Fibroblast of lung (primary cell): Measurements from ENCODE around the gene CEP63. TPM values are rescaled to one million over a fixed set of nuclear protein-coding genes. Genes with fewer than 3 reads are reported as not detected.

ENCODE experiments used
- DNase-seq, 2 donors: peaks; one replicate each; pipeline versions ENCODE4 v3.0.0 to v3.0.0-alpha.2; 2010; ENCODE audit warnings: low read depth in 2 of 2
- H2AFZ ChIP-seq: 2 replicates; pipeline ENCODE4 v1.5.1; 2012; ENCODE audit warnings: low read length, control low read depth, inconsistent platforms
- H3K27ac ChIP-seq: 2 replicates; pipeline ENCODE4 v1.5.1; 2011; ENCODE audit warnings: low read length, control low read depth; ENCODE audit not compliant: insufficient read depth
- H3K27me3 ChIP-seq: 2 replicates; pipeline ENCODE4 v1.5.1; 2011; ENCODE audit warnings: mild to moderate bottlenecking, low read length; ENCODE audit not compliant: control insufficient read depth, insufficient read depth
- H3K36me3 ChIP-seq: 2 replicates; pipeline ENCODE4 v1.5.1; 2011; ENCODE audit warnings: low read length; ENCODE audit not compliant: control insufficient read depth, insufficient read depth
- H3K4me1 ChIP-seq: 2 replicates; pipeline ENCODE4 v1.5.1; 2011; ENCODE audit warnings: low read length; ENCODE audit not compliant: control insufficient read depth, insufficient read depth; ENCODE audit errors: extremely low read depth
- H3K4me2 ChIP-seq: 2 replicates; pipeline ENCODE4 v1.5.1; 2011; ENCODE audit warnings: low read length, control low read depth; ENCODE audit not compliant: insufficient read depth; ENCODE audit errors: extremely low read depth
- H3K4me3 ChIP-seq, 4 experiments: fragments of 200-600 bp in 1 of 4; sonication (generic) in 1 of 4; replicated peaks in 1 of 4; 2 replicates each; pipeline ENCODE4 v1.5.1; 2011 to 2016; ENCODE audit warnings: low read length in 4 of 4, low read depth in 3 of 4, mild to moderate bottlenecking in 3 of 4, control low read depth in 2 of 4, inconsistent platforms in 1 of 4, mixed read lengths in 1 of 4; ENCODE audit not compliant: insufficient read depth in 1 of 4; ENCODE audit errors: control extremely low read depth in 1 of 4
- H3K79me2 ChIP-seq: 2 replicates; pipeline ENCODE4 v1.5.1; 2012; ENCODE audit warnings: mild to moderate bottlenecking, low read length, inconsistent platforms; ENCODE audit not compliant: control insufficient read depth, insufficient read depth
- H3K9ac ChIP-seq: 2 replicates; pipeline ENCODE4 v1.5.1; 2011; ENCODE audit warnings: mild to moderate bottlenecking, low read length, control low read depth; ENCODE audit not compliant: insufficient read depth
- H3K9me3 ChIP-seq: 2 replicates; pipeline ENCODE4 v1.5.1; 2012; ENCODE audit warnings: low read depth, low read length; ENCODE audit not compliant: control insufficient read depth, insufficient read depth
- H4K20me1 ChIP-seq: 2 replicates; pipeline ENCODE4 v1.5.1; 2011; ENCODE audit warnings: low read length; ENCODE audit not compliant: control insufficient read depth, insufficient read depth; ENCODE audit errors: extremely low read depth
- CTCF ChIP-seq, 2 donors: IDR thresholded peaks in 1 of 2; conservative IDR thresholded peaks in 1 of 2; 1 replicate in 1 of 2; 2 replicates in 1 of 2; pipeline ENCODE4 v1.5.1; 2011 to 2012; ENCODE audit warnings: low read length in 2 of 2, control low read depth in 1 of 2, inconsistent platforms in 1 of 2, low read depth in 1 of 2, mild to moderate bottlenecking in 1 of 2
- EZH2 ChIP-seq: IDR thresholded peaks from 2 replicates; pipeline ENCODE4 v1.5.1; 2012; ENCODE audit warnings: low read length, control low read depth, mild to moderate bottlenecking; ENCODE audit errors: missing control alignments
- polyA plus RNA-seq, 2 donors: library from polyadenylated mRNA; depleted of rRNA in 1 of 2; stranded (reverse) in 1 of 2; unstranded in 1 of 2; fragments of >200 nt; gene quantifications; 2 replicates each; pipeline ENCODE4 v1.2.1, GENCODE V29; 2011 to 2012; ENCODE audit warnings: missing spikeins in 1 of 2
- total RNA-seq: library from RNA; depleted of rRNA; stranded (reverse); fragments of >200 nt; gene quantifications from 2 replicates; pipeline ENCODE4 v1.2.1, GENCODE V29; 2014

CEP63 gene
- total and polyA plus RNA-seq, 2 donors (not counting 1 experiment from before 2014, with no cell fraction given): 22.3 to 26.4 TPM

GRCh38 chr3:134477002-134477401 is 8.9 kb upstream of the CEP63 start:
- peak in 1 of 2 donors; percentile 65 for DNase-seq
- Histone ChIP-seq H3K9me3 (no peaks in the 10 kb centered on the region), H3K4me3 (no peak overlapping the region), H3K4me2 (no peak overlapping the region), H3K4me1 (peaks cover 7% of the 10 kb centered on the region), H3K36me3 (peaks cover 10% of the 10 kb centered on the region), H3K27ac (no peak overlapping the region), H2AFZ (no peak overlapping the region), H3K9ac (no peak overlapping the region), H3K79me2 (peaks cover 4% of the 10 kb centered on the region), H4K20me1 (no peaks in the 10 kb centered on the region), H3K27me3 (no peaks in the 10 kb centered on the region)
- TF ChIP-seq CTCF (conservative IDR thresholded peaks at IDR 0.05 in 1 of 2, IDR thresholded peaks at IDR 0.05 in 1 of 2; ENCODE audit: low read depth in 1 of 2, low read length in 2 of 2) (no peak), EZH2 (no peak)

- H3K4me1 ChIP-seq: peaks cover 13% of the 10 kb centered on the region
- H3K36me3 ChIP-seq: peaks cover 10% of the 10 kb centered on the region
- H2AFZ ChIP-seq: no peak overlapping the region
- H3K79me2 ChIP-seq: peaks cover 4% of the 10 kb centered on the region
- no peak overlapping the region for H3K27ac ChIP-seq
- H4K20me1 ChIP-seq: no peaks in the 10 kb centered on the region
- H3K27me3 ChIP-seq: no peaks in the 10 kb centered on the region
- TF ChIP-seq CTCF (conservative IDR thresholded peaks at IDR 0.05 in 1 of 2, IDR thresholded peaks at IDR 0.05 in 1 of 2; ENCODE audit: low read depth in 1 of 2, low read length in 2 of 2): no peak
- no peak for TF ChIP-seq EZH2
- H3K9ac ChIP-seq: no peak overlapping the region
- H3K4me3 ChIP-seq: no peak overlapping the region
- no peaks in the 10 kb centered on the region for H3K9me3 ChIP-seq
- H3K4me2 ChIP-seq: no peak overlapping the region
- DNase-seq: peak in 1 of 2 donors; percentile 73
Measured at GRCh38 chr3:134477938-134478337, 7.9 kb upstream of the CEP63 start.

- Histone ChIP-seq H3K27me3 (no peaks in the 10 kb centered on the region), H3K9ac (no peak overlapping the region), H3K4me1 (peaks cover 25% of the 10 kb centered on the region), H3K79me2 (peaks cover 19% of the 10 kb centered on the region), H3K4me3 (no peak overlapping the region), H4K20me1 (no peaks in the 10 kb centered on the region), H2AFZ (no peak overlapping the region), H3K36me3 (peaks cover 10% of the 10 kb centered on the region), H3K4me2 (no peak overlapping the region), H3K9me3 (no peaks in the 10 kb centered on the region), H3K27ac (no peak overlapping the region)
- no peak for DNase-seq
- TF ChIP-seq CTCF (conservative IDR thresholded peaks at IDR 0.05 in 1 of 2, IDR thresholded peaks at IDR 0.05 in 1 of 2; ENCODE audit: low read depth in 1 of 2, low read length in 2 of 2): no peak
- no peak for TF ChIP-seq EZH2
Measured at GRCh38 chr3:134480546-134480945, 5.3 kb upstream of the CEP63 start.
